NCI-H460 (cell line): ENCODE measurements around the gene MRPS34. TPM values are rescaled to one million over a fixed set of nuclear protein-coding genes. Genes with fewer than 3 reads are reported as not detected.

Experiments used
- DNase-seq: peaks from one replicate; pipeline ENCODE4 v3.0.0-alpha.2; 2016; ENCODE audit warnings: low read depth; ENCODE audit errors: extremely low read depth
- total RNA-seq: library from RNA; depleted of rRNA; stranded (reverse); fragments of >200 nt; shearing (Covaris generic); gene quantifications from 2 replicates; pipeline ENCODE4 v1.2.3, GENCODE V29; 2014

The MRPS34 gene
- total RNA-seq, 1 experiment from 2014 or later = 91.2 TPM

- peak; percentile 49 for DNase-seq
Observed at GRCh38 chr16:1771188-1771863, 1.6 kb downstream of the MRPS34 start, which contains the start of gene NME3. NME3 (minus strand) TSS chr16:1771543; CDS start chr16:1771534, 9 bp downstream.

GRCh38 chr16:1770328-1771187 lies 2.4 kb downstream of the MRPS34 start:
- peak; percentile 31 for DNase-seq

GRCh38 chr16:1769402-1770300 lies 3.3 kb downstream of the MRPS34 start:
- no peak for DNase-seq

- DNase-seq = no peak
Observed at GRCh38 chr16:1768767-1769401, 4.0 kb downstream of the MRPS34 start.

GRCh38 chr16:1768061-1768766 lies 4.7 kb downstream of the MRPS34 start:
- no peak for DNase-seq

GRCh38 chr16:1767116-1767994 lies 5.6 kb downstream of the MRPS34 start:
- no peak for DNase-seq

- DNase-seq = no peak
Observed at GRCh38 chr16:1766701-1767100, 6.2 kb downstream of the MRPS34 start.

GRCh38 chr16:1766231-1766630 lies 6.7 kb downstream of the MRPS34 start:
- no peak for DNase-seq

- DNase-seq = no peak
Observed at GRCh38 chr16:1765826-1766225, 7.1 kb downstream of the MRPS34 start.

GRCh38 chr16:1764971-1765370 lies 8.0 kb downstream of the MRPS34 start:
- DNase-seq = no peak

- no peak for DNase-seq
Observed at GRCh38 chr16:1763521-1764511, 9.1 kb downstream of the MRPS34 start.

- DNase-seq = no peak
Observed at GRCh38 chr16:1762879-1763520, 9.9 kb downstream of the MRPS34 start.

GRCh38 chr16:1762196-1762878 lies 10.6 kb downstream of the MRPS34 start:
- DNase-seq = no peak

GRCh38 chr16:1761751-1762150 lies 11.2 kb downstream of the MRPS34 start:
- no peak for DNase-seq

- DNase-seq = no peak
Observed at GRCh38 chr16:1760911-1761310, 12.0 kb downstream of the MRPS34 start.

GRCh38 chr16:1759511-1759910 lies 13.4 kb downstream of the MRPS34 start:
- DNase-seq = no peak
